Suprapubic skin (tissue), 3 donors: ENCODE data around the gene KDM7A.

Experiments used
- EP300 ChIP-seq: sonication (generic); formaldehyde crosslinking; IDR thresholded peaks from one replicate; pipeline ENCODE4 v1.6.1; 2017; ENCODE audit warnings: antibody characterized with exemption
- TF ChIP-seq, protein P1 (sequence below), 2 donors: fragments of 200-600 bp in 1 of 2; fragments of 450-650 bp in 1 of 2; sonication (generic) in 1 of 2; IDR thresholded peaks; one replicate each; pipeline ENCODE4 v1.5.1; 2016 to 2019; ENCODE audit warnings: antibody characterized with exemption in 2 of 2, mild to moderate bottlenecking in 1 of 2, moderate library complexity in 1 of 2

- no peak for TF ChIP-seq EP300
- TF ChIP-seq, protein P1, sequence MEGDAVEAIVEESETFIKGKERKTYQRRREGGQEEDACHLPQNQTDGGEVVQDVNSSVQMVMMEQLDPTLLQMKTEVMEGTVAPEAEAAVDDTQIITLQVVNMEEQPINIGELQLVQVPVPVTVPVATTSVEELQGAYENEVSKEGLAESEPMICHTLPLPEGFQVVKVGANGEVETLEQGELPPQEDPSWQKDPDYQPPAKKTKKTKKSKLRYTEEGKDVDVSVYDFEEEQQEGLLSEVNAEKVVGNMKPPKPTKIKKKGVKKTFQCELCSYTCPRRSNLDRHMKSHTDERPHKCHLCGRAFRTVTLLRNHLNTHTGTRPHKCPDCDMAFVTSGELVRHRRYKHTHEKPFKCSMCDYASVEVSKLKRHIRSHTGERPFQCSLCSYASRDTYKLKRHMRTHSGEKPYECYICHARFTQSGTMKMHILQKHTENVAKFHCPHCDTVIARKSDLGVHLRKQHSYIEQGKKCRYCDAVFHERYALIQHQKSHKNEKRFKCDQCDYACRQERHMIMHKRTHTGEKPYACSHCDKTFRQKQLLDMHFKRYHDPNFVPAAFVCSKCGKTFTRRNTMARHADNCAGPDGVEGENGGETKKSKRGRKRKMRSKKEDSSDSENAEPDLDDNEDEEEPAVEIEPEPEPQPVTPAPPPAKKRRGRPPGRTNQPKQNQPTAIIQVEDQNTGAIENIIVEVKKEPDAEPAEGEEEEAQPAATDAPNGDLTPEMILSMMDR (IDR thresholded peaks at IDR 0.05) = no peak
Observed at GRCh38 chr7:140218656-140219055, 41.9 kb upstream of the KDM7A start.
